Retina (tissue), 1 donor: ENCODE measurements around the gene MESD.

Experiments
- DNase-seq: peaks from one replicate; pipeline ENCODE4 v3.0.0-alpha.2; 2016

The MESD gene

GRCh38 chr15:81014446-81015093, 25.0 kb upstream of the MESD start:
- no peak for DNase-seq

- no peak for DNase-seq
Measured at GRCh38 chr15:81013396-81013929, 23.8 kb upstream of the MESD start.

- no peak for DNase-seq
Measured at GRCh38 chr15:81012588-81012987, 23.0 kb upstream of the MESD start.

GRCh38 chr15:81011593-81011992, 22.0 kb upstream of the MESD start:
- DNase-seq, result no peak

- DNase-seq, result no peak
Measured at GRCh38 chr15:81010086-81010485, 20.5 kb upstream of the MESD start.

- DNase-seq, result no peak
Measured at GRCh38 chr15:81008312-81008711, 18.7 kb upstream of the MESD start.

GRCh38 chr15:81007428-81008064, 17.9 kb upstream of the MESD start:
- DNase-seq, result no peak

- no peak for DNase-seq
Measured at GRCh38 chr15:81006124-81006523, 16.5 kb upstream of the MESD start.

GRCh38 chr15:81003097-81003350, 13.4 kb upstream of the MESD start:
- DNase-seq, result no peak

GRCh38 chr15:81002331-81003096, 12.9 kb upstream of the MESD start:
- peak; percentile 56 for DNase-seq

GRCh38 chr15:81002009-81002330, 12.4 kb upstream of the MESD start:
- DNase-seq, result no peak

- DNase-seq, result peak; percentile 72
Measured at GRCh38 chr15:81001152-81002008, 11.8 kb upstream of the MESD start.

GRCh38 chr15:81000624-81001151, 11.1 kb upstream of the MESD start, which contains the start of gene TLNRD1:
Gene TLNRD1, plus strand, starts transcription at chr15:81000923. Its CDS starts 1,349 bp downstream, at chr15:81002272.
- DNase-seq, result peak; percentile 91

- peak; percentile 90 for DNase-seq
Measured at GRCh38 chr15:81000144-81000623, 10.6 kb upstream of the MESD start.

- DNase-seq, result no peak
Measured at GRCh38 chr15:80999623-81000036, 10.0 kb upstream of the MESD start.

GRCh38 chr15:80998251-80998650, 8.6 kb upstream of the MESD start:
- no peak for DNase-seq

- DNase-seq, result no peak
Measured at GRCh38 chr15:80997692-80998091, 8.1 kb upstream of the MESD start.

- DNase-seq, result no peak
Measured at GRCh38 chr15:80996247-80996646, 6.6 kb upstream of the MESD start.

GRCh38 chr15:80992441-80992840, 2.8 kb upstream of the MESD start:
- DNase-seq, result no peak

- no peak for DNase-seq
Measured at GRCh38 chr15:80992006-80992405, 2.4 kb upstream of the MESD start.

GRCh38 chr15:80991421-80991820, 1.8 kb upstream of the MESD start:
- DNase-seq, result no peak

- DNase-seq, result no peak
Measured at GRCh38 chr15:80990955-80991354, 1.3 kb upstream of the MESD start.

GRCh38 chr15:80989081-80989517, 520 bp downstream of the MESD start:
- DNase-seq, result no peak
